Colonic mucosa (tissue), 4 donors: Measurements from ENCODE around the gene MYPOP. TPM values are rescaled to one million over a fixed set of nuclear protein-coding genes. Genes with fewer than 3 reads are reported as not detected.
"Not testable (repeated sequence)": the region's sequence is repeated elsewhere in the genome, so short reads cannot be mapped to it uniquely, and the experiment has no call there.

Experiments
- DNase-seq: peaks from one replicate; pipeline ENCODE4 v3.0.0-alpha.2; 2020
- H3K27ac ChIP-seq: fragments of 200-600 bp; one replicate; pipeline ENCODE4 v1.8.0; 2021
- H3K27me3 ChIP-seq: fragments of 200-600 bp; one replicate; pipeline ENCODE4 v1.8.0; 2021
- H3K36me3 ChIP-seq: fragments of 200-600 bp; one replicate; pipeline ENCODE4 v1.8.0; 2021
- H3K4me1 ChIP-seq: fragments of 200-600 bp; one replicate; pipeline ENCODE4 v1.8.0; 2021; ENCODE audit warnings: mild to moderate bottlenecking
- H3K4me3 ChIP-seq: fragments of 200-600 bp; one replicate; pipeline ENCODE4 v1.8.0; 2021
- H3K9ac ChIP-seq, 2 donors: one replicate each; pipeline ENCODE4 v1.7.0; 2013; ENCODE audit warnings: control low read depth in 2 of 2, low read depth in 2 of 2, low read length in 2 of 2
- H3K9me3 ChIP-seq: fragments of 200-600 bp; one replicate; pipeline ENCODE4 v1.8.0; 2021
- intact Hi-C: fragments of 100-400 bp; cut with DNase I; formaldehyde crosslinking; loops from one replicate; pipeline ENCODE4 v1.14.1; 2022
- total RNA-seq, 2 donors: library from RNA; stranded (reverse); fragmentation: NEBNext Ultra II Directional in 1 of 2; extraction: Animal tissue kit (Norgen Biotek cat#: 25700) in 1 of 2; gene quantifications; one replicate each; pipeline ENCODE4 v1.2.1, GENCODE V29; 2021
- TF ChIP-seq, protein P1 (sequence below): fragments of 200-600 bp; IDR thresholded peaks from one replicate; pipeline ENCODE4 v1.8.0; 2022; ENCODE audit warnings: antibody characterized with exemption, mild to moderate bottlenecking
- donor health status: healthy.
- donor health status: DM: no; HTN: no; CAD: no.
- donor health status: DM: no; HTN: no; CAD: no.

Gene MYPOP
- total RNA-seq, 2 donors from 2014 or later: 8.9 to 9.0 TPM

DNA sequence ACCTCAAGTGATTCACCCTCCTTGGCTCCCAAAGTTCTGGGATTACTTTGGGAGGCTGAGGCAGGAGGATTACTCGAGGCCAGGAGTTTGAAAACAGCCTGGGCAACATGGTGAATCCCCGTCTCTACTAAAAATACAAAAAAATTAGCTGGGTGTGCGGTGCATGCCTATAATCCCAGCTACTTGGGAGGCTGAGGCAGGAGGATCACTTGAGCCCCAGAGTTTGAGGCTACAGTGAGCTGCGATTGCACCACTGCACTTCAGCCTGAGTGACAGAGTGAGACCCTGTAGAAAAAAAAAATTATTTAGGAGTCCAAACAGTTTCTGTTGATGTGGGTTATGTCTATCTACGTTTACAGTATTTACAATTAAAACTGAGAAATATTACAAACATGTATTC is 31.6 kb downstream of the MYPOP start:
- Histone ChIP-seq H3K9me3 (no peaks in the 10 kb centered on the region), H3K4me1 (no peaks in the 10 kb centered on the region), H3K9ac (no peak overlapping the region), H3K36me3 (no peaks in the 10 kb centered on the region), H3K4me3 (no peak overlapping the region), H3K27me3 (no peaks in the 10 kb centered on the region), H3K27ac (no peak overlapping the region)
- no peak for DNase-seq
- intact Hi-C loops: no loop called here
- TF ChIP-seq, protein P1, sequence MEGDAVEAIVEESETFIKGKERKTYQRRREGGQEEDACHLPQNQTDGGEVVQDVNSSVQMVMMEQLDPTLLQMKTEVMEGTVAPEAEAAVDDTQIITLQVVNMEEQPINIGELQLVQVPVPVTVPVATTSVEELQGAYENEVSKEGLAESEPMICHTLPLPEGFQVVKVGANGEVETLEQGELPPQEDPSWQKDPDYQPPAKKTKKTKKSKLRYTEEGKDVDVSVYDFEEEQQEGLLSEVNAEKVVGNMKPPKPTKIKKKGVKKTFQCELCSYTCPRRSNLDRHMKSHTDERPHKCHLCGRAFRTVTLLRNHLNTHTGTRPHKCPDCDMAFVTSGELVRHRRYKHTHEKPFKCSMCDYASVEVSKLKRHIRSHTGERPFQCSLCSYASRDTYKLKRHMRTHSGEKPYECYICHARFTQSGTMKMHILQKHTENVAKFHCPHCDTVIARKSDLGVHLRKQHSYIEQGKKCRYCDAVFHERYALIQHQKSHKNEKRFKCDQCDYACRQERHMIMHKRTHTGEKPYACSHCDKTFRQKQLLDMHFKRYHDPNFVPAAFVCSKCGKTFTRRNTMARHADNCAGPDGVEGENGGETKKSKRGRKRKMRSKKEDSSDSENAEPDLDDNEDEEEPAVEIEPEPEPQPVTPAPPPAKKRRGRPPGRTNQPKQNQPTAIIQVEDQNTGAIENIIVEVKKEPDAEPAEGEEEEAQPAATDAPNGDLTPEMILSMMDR: no peak

DNA sequence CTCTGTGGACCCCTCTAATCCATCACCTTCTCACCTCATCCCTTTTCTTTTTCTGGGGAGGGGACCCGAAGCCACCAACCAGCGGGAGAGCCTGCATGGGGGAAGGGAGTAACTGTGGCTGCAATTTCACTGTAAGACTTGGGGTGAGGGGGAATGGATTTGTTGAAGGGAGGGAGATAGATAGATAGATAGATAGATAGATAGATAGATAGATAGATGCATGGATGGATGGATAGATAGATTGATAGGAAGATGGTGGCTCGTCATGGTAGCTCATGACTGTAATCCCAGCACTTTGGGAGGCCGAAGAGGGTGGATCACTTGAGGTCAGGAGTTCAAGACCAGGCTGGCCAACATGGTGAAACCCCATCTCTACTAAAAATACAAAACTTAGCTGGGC is 35.2 kb downstream of the MYPOP start:
- DNase-seq, H3K36me3 ChIP-seq, intact Hi-C loops, H3K27me3 ChIP-seq, H3K9me3 ChIP-seq, H3K4me1 ChIP-seq: not testable (repeated sequence)
- Histone ChIP-seq H3K9ac (peak overlapping the region; percentile 45 to 83), H3K4me3 (peak overlapping the region; percentile 77), H3K27ac (peak overlapping the region; percentile 70)

DNA sequence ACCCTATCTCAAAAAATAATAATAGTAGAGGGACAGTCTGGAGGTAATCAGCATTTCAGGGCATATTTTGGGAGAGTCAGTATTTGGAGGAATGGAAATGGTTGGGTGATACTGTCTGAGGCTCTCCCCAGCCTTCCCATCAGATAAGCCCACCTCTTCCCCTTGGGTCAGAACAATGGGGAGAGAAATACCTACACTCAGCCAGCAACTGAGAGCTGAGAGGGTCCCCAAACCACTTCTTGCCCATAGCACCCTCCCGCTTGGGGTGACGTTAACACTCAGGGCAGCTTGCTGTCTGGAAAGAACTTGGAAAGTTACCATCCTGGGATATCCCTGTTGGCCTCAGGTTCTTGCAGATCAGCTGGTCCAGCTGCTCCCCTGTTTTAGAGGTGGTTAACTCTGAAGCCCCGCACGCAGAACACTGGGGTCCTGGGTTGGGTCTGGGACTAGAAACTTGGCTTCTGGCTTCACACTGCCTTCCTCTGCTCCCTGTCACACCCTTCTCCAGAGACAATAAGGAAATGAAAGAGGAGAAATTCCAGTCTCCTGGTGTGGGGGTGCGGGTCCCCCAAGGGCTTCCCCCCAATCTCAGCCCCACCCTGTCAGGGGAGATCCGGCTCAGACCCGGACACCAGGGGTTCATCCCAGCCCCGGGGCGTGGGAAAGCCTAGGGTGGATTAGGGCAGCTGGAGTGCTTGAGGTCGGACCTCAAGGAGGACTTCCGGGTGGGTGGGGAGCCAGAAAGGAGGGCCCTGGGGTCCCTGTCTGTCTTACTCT is 35.8 kb downstream of the MYPOP start:
- Histone ChIP-seq H3K4me3 (peak overlapping the region; percentile 77), H3K4me1 (peaks cover 5% of the 10 kb centered on the region), H3K27ac (peak overlapping the region; percentile 70), H3K9ac (peak overlapping the region; percentile 51 to 83), H3K36me3 (no peaks in the 10 kb centered on the region), H3K27me3 (no peaks in the 10 kb centered on the region), H3K9me3 (no peaks in the 10 kb centered on the region)
- intact Hi-C loops: no loop called here
- TF ChIP-seq, protein P1: no peak
- DNase-seq: peak; percentile 64

DNA sequence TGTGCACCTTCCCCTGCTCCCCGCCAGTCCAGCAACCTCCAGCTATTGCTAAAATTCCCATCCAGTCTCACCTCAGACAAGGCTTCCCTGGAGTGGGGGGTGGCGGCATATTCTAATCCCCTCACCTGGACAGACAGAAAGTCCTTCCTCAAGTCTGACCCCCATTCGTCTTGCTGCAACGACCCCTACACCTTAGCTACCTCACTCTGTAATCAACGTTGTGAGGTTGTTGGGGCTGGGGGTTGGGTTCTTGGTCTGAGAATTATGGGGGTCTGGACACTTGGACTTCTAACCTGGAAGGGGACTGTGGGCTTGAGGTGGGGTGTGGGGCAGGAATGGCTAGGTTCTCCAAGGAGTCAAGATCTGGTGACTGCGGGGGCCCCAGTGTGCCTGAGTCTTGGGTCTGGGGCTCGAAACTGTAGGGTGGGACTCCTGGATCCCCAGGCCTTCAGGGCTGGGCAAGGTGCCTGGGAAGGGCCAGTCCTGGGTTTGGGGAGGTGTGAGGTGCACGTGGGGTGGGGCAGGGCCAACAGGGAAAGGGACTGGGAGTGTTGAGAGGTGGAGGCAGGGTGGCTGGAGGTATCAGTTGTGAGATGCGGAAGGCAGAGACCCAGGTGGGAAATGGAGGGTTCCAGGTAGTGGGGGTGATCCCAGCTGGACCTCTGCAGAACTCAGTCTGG is 37.0 kb downstream of the MYPOP start:
- intact Hi-C loops: no loop called here
- Histone ChIP-seq H3K36me3 (no peaks in the 10 kb centered on the region), H3K27ac (peak overlapping the region; percentile 61), H3K9me3 (no peaks in the 10 kb centered on the region), H3K4me1 (peaks cover 6% of the 10 kb centered on the region), H3K9ac (peak overlapping the region; percentile 64 to 83), H3K27me3 (no peaks in the 10 kb centered on the region), H3K4me3 (peak overlapping the region; percentile 77)
- peak; percentile 77 for DNase-seq
- TF ChIP-seq, protein P1: no peak

DNA sequence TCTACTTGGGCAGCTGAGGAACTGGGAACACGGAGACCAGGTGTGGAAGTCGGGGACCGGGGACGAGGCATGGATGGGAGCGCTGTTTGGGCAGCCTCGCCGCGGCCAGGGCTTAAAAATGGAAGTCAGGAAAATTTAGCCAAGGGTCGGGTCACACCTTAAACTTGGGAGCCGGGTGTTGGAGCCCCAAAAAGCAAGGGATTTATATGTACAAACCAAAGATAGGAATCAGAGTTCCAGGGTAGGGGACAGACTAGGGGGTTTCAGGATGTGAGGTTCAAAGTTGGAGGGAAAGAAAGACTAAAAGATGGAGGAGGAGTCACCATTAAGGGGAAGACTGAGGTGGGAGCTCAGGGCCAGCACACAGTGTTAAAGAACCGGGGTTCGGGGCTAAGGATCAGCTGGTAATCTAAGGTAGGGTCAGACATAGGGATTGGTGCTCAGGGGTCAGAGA is 37.8 kb downstream of the MYPOP start:
- no peak for DNase-seq
- peak overlapping the region; percentile 77 for H3K4me3 ChIP-seq

More for the DNA sequence above, 37.8 kb downstream of the MYPOP start:
- no peaks in the 10 kb centered on the region for H3K9me3 ChIP-seq
- no peaks in the 10 kb centered on the region for H3K36me3 ChIP-seq
- intact Hi-C loops: no loop called here
- peak overlapping the region; percentile 64 to 83 for H3K9ac ChIP-seq
- H3K4me1 ChIP-seq: peaks cover 6% of the 10 kb centered on the region
- no peaks in the 10 kb centered on the region for H3K27me3 ChIP-seq
- H3K27ac ChIP-seq: peak overlapping the region; percentile 61
- TF ChIP-seq, protein P1: no peak
